Measurements from ENCODE around the gene HTT.
A peak's percentile ranks its signal among the peaks of the same experiment; 100 is the strongest.

Gene HTT

GRCh38 chr4:3200423-3201090 lies 126.1 kb downstream of the HTT start:
- DNase-seq (ENCODE audit: low read depth in 2 of 2) = no peak

GRCh38 chr4:3201718-3202702 lies 127.5 kb downstream of the HTT start:
- DNase-seq (ENCODE audit: low read depth in 2 of 2) = peak; percentile 46 to 55

GRCh38 chr4:3202836-3203820 lies 128.6 kb downstream of the HTT start:
- DNase-seq (ENCODE audit: low read depth in 2 of 2) = peak; percentile 19 to 28

GRCh38 chr4:3203971-3204431 lies 129.5 kb downstream of the HTT start:
- no peak for DNase-seq (ENCODE audit: low read depth in 2 of 2)

- no peak for DNase-seq (ENCODE audit: low read depth in 2 of 2)
Measured at GRCh38 chr4:3205995-3206394, 131.5 kb downstream of the HTT start.

- DNase-seq (ENCODE audit: low read depth in 2 of 2) = no peak
Measured at GRCh38 chr4:3206439-3207100, 132.1 kb downstream of the HTT start.

GRCh38 chr4:3207531-3208037 lies 133.1 kb downstream of the HTT start:
- DNase-seq (ENCODE audit: low read depth in 2 of 2) = no peak

- no peak for DNase-seq (ENCODE audit: low read depth in 2 of 2)
Measured at GRCh38 chr4:3208826-3209225, 134.3 kb downstream of the HTT start.

GRCh38 chr4:3209551-3210325 lies 135.3 kb downstream of the HTT start:
- DNase-seq (ENCODE audit: low read depth in 2 of 2) = no peak

- DNase-seq (ENCODE audit: low read depth in 2 of 2) = no peak
Measured at GRCh38 chr4:3210467-3210866, 136.0 kb downstream of the HTT start.

GRCh38 chr4:3211866-3212265 lies 137.4 kb downstream of the HTT start:
- no peak for DNase-seq (ENCODE audit: low read depth in 2 of 2)

- DNase-seq (ENCODE audit: low read depth in 2 of 2) = no peak
Measured at GRCh38 chr4:3212391-3213105, 138.1 kb downstream of the HTT start.

- no peak for DNase-seq (ENCODE audit: low read depth in 2 of 2)
Measured at GRCh38 chr4:3213106-3213425, 138.6 kb downstream of the HTT start.

GRCh38 chr4:3213661-3214250 lies 139.3 kb downstream of the HTT start:
- no peak for DNase-seq (ENCODE audit: low read depth in 2 of 2)

GRCh38 chr4:3215256-3215655 lies 140.8 kb downstream of the HTT start:
- no peak for DNase-seq (ENCODE audit: low read depth in 2 of 2)

- no peak for DNase-seq (ENCODE audit: low read depth in 2 of 2)
Measured at GRCh38 chr4:3215733-3216132, 141.3 kb downstream of the HTT start.

GRCh38 chr4:3217266-3217665 lies 142.8 kb downstream of the HTT start:
- DNase-seq (ENCODE audit: low read depth in 2 of 2) = no peak

GRCh38 chr4:3217771-3218170 lies 143.3 kb downstream of the HTT start:
- DNase-seq (ENCODE audit: low read depth in 2 of 2) = no peak

Data from stimulated activated CD8-positive, alpha-beta memory T cell treated with anti-CD3 and anti-CD28 coated beads, Interleukin-15, amount 100 ng/mL, for 48 hours (primary cell).